A549 (cell line): ENCODE data around the gene CACNA1E.

ENCODE experiments used
- CTCF ChIP-seq: fragments of >200 bp; sonication (Bioruptor Twin); formaldehyde crosslinking; IDR thresholded peaks from 3 replicates; pipeline ENCODE4 v1.5.1; 2016
- EHF ChIP-seq: fragments of 250-450 bp; sonication (Bioruptor Pico); IDR thresholded peaks from 2 replicates; pipeline ENCODE4 v1.5.0; 2020; ENCODE audit warnings: mild to moderate bottlenecking
- EP300 ChIP-seq, 2 experiments: fragments of >200 bp; sonication (Bioruptor Twin); formaldehyde crosslinking; IDR thresholded peaks; 2 replicates in 1 of 2; 3 replicates in 1 of 2; pipeline ENCODE4 v1.6.1; 2016 to 2017
- HMGXB4 ChIP-seq: fragments of 250-450 bp; sonication (Bioruptor Pico); IDR thresholded peaks from 2 replicates; pipeline ENCODE4 v1.5.0; 2021; ENCODE audit warnings: mild to moderate bottlenecking, moderate library complexity, borderline replicate concordance
- KDM1A ChIP-seq: fragments of 200-600 bp; sonication (generic); IDR thresholded peaks from 2 replicates; pipeline ENCODE4 v1.6.1; 2016; ENCODE audit warnings: low read depth, mild to moderate bottlenecking
- KDM5A ChIP-seq: fragments of 200-600 bp; sonication (generic); IDR thresholded peaks from 2 replicates; pipeline ENCODE4 v1.6.1; 2016; ENCODE audit warnings: antibody characterized with exemption, mild to moderate bottlenecking
- MAX ChIP-seq: IDR thresholded peaks from 2 replicates; pipeline ENCODE4 v1.6.1; 2012
- POLR2A ChIP-seq: IDR thresholded peaks from 2 replicates; pipeline ENCODE4 v1.6.1; 2012; ENCODE audit warnings: mild to moderate bottlenecking, low read length
- RAD21 ChIP-seq, 2 experiments: fragments of >200 bp in 1 of 2; sonication (Bioruptor Twin) in 1 of 2; formaldehyde crosslinking in 1 of 2; IDR thresholded peaks in 1 of 2; conservative IDR thresholded peaks in 1 of 2; 2 replicates in 1 of 2; 3 replicates in 1 of 2; pipeline ENCODE4 v1.6.1; 2012 to 2018; ENCODE audit warnings: inconsistent platforms in 1 of 2
- SMC3 ChIP-seq: fragments of >200 bp; sonication (Bioruptor Twin); formaldehyde crosslinking; IDR thresholded peaks from 3 replicates; pipeline ENCODE4 v1.6.1; 2018; ENCODE audit warnings: inconsistent platforms
- ZNF302 ChIP-seq: fragments of 250-450 bp; sonication (Bioruptor Pico); IDR thresholded peaks from 2 replicates; pipeline ENCODE4 v1.9.0; 2021; ENCODE audit warnings: inconsistent platforms, mild to moderate bottlenecking, moderate library complexity

- TF ChIP-seq ZNF302 (no peak), MAX (no peak), CTCF (no peak), SMC3 (no peak), HMGXB4 (no peak), EHF (CRISPR knock-in tag) (no peak), RAD21 (conservative IDR thresholded peaks at IDR 0.05 in 1 of 2, IDR thresholded peaks at IDR 0.05 in 1 of 2) (no peak), EP300 (IDR thresholded peaks at IDR 0.05) (no peak), KDM5A (no peak), POLR2A (no peak), KDM1A (no peak)
Observed at GRCh38 chr1:181490276-181490675, 7.0 kb downstream of the CACNA1E start.
